GM19035 (cell line): Measurements from ENCODE around the gene THTPA.

Experiments used
- ATAC-seq: cut with Tn5 transposase; IDR thresholded peaks from one replicate; pipeline ENCODE4 v1.9.1; 2021; ENCODE audit not compliant: unreplicated experiment

THTPA gene

GRCh38 chr14:23551266-23552028 lies 4.6 kb upstream of the THTPA start, which contains the start of gene ZFHX2:
Gene ZFHX2 (minus strand): TSS chr14:23551765. CDS start chr14:23535325, 16,440 bp downstream.
- ATAC-seq, result peak; percentile 47

DNA sequence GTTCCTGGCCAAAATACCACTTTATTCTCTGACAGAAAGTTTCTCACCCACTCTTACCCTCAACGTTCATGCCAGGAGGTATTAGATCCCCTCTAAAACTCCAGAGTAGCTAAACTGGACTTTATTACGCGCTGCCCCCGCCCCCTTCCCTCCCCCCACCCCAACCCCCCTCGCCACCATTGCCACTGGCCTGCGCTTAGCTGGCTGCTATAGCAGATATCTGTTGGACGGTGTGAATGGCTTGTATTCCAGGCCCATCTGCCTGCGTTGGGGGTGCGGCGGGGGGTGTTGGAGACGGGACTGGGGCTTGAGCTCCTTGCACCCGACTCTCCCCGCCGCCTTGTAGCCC lies 564 bp upstream of the THTPA start:
- no peak for ATAC-seq

DNA sequence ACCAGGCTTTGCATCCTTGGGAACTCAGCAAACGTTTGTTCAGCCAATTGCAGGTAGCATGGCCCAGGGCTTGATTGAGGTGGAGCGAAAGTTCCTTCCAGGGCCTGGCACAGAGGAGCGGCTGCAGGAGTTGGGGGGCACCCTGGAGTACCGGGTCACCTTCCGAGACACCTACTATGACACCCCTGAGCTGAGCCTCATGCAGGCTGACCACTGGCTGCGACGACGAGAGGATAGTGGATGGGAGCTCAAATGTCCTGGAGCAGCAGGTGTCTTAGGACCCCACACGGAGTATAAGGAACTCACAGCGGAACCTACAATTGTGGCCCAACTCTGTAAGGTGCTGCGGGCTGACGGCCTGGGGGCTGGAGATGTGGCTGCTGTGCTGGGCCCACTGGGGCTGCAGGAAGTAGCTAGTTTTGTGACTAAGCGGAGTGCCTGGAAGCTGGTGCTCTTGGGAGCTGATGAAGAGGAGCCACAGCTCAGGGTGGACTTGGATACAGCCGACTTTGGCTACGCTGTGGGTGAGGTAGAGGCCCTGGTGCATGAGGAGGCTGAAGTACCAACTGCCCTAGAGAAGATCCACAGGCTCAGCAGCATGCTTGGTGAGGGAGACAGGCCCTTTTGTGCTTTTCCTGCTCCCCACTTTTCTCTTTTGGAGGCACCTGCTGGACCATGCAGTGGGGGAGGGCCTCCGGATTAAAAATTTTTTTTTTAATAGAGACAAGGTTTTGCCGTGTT lies 799 bp downstream of the THTPA start:
- ATAC-seq, result no peak

- ATAC-seq, result no peak
Measured at GRCh38 chr14:23557521-23557920, 1.4 kb downstream of the THTPA start.

- no peak for ATAC-seq
Measured at GRCh38 chr14:23557946-23558345, 1.9 kb downstream of the THTPA start.

DNA sequence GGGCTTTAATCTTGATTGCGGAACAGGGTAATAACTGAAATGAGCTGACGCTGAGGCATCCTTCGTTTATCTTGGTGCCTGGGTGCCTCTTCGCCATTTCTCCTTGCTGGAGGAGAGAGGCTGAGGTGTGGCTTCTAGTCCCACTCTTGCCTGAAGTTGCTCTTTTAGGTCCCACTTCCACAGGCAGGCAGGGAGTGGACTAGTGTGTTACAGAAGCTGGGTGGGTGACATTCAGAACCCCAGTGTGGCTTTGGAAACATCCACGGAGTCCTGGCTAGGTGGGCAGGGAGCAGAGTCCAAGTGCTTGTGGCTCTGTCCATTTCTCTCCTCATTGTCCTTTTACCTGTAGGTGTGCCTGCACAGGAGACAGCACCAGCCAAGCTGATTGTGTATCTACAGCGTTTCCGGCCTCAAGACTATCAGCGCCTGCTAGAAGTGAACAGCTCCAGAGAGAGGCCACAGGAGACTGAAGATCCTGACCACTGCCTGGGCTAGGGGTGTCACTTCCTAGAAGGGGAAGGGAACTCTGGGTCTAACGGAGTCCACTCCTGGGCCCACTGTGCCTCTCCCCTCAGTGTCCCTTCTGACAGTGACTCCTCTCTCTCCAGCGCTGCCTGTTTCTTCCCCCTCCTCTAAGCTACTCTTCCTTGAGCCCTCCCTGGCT lies 2.4 kb downstream of the THTPA start:
- ATAC-seq, result no peak

DNA sequence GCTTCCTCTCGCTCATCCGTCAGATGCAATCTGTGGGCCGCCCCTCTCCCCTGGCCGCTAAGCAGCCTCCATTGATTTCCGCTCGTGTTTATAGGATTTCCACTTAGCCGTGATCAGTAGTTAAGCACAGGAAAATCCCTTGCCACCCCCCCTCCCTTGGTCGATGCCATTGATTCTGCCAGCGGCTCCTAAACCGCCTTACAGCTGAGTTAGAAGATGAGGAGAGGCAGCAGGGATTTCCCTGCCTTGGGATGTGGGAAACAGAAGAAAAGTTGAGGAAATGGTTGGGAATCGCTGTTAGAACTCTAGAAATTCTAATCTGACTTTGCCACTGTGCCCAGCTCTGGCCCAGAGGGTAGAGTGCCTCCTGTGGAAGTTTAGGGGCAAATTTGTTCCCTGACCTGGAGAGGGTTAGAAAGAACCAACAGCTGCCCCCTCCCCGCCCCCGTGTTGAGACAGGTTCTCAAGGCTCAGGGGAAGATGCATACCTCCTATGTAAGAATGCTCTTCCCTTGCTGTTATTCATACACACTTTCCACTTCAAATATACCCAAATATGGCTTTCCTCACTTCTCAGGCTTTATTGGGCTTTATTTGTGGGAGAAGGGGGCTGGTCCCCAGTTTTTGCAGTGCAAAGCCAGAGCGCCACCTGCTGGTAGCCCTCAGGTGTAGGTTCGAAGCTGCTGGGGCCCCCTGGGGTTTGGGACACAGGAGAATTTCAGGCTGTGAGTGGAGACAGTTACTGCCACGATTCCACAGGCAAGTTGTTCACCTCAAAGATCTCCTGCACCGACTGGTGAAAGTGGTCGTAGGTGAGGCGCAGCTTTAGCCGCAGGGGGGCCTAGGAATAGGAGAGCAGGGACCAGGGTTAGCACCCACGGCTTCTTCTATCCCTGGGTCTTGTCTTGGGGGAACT lies 3.2 kb downstream of the THTPA start:
- ATAC-seq, result no peak

GRCh38 chr14:23559926-23560520 lies 4.0 kb downstream of the THTPA start:
- ATAC-seq, result no peak

GRCh38 chr14:23561259-23561658 lies 5.2 kb downstream of the THTPA start:
- ATAC-seq, result no peak

- ATAC-seq, result no peak
Measured at GRCh38 chr14:23561873-23562821, 6.1 kb downstream of the THTPA start.

GRCh38 chr14:23562822-23563472 lies 6.9 kb downstream of the THTPA start:
- no peak for ATAC-seq

DNA sequence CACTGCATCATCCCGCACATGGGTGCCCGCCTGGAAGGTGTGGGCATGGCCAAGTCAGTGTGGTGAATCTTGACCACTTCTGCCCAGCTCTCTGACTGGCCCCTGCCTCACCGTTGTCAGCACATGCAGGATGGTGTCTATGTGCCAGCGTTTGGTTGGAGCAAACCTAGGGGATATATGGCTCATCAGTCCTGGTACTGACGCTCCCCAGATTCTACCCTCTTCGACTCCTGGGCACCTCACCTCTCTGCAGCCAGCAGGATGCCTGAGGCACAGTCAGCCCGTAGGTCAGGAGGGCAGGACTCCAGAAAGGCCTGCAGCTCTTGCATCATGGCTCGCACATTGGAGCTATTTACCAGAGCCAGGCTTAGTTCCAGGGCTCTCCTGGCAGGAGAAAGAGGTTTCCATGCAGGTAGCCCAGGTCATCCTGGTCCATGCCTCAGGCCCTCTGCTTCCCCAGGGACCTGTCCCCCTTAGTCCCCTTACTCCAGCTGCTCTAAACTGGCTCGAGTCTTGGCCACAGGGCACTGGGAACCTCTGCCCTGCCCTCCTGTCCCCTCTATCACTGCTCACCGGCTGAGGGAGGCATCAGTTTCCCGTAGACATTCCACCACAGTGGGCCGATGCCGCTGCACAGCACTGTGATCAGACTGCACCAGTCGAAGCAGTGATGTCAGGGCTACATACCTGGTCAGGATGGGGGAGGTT lies 7.6 kb downstream of the THTPA start:
- ATAC-seq, result no peak

DNA sequence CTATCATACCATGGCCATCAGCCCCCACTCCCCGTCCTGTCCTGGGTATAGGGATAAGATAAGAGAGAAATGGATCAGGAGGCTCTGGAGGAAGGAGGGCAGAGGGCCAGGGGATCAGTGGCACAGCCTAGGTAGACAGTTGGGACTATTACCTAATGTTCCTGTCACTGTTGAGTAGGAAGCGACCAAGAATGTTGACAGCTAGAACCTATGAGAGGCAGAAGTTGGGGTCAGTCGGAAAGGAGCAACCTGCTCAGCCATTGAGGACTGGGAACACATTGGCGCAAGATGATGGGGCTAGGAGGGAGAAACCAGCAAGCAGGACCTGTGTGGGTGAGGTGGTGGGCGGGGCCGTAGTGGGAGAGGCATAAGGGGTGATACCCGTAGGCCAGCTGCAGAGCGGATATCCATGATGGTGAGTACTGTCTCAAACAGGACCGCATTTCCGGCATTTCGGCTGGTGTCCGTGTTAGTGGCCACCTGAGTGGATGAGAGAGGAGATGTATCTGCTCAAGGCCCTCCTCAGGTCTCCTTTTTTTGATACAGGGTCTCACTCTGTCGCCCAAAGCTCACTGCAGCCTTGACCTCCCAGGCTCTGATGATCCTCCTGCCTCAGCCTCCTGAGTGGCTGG lies 8.2 kb downstream of the THTPA start:
- no peak for ATAC-seq

DNA sequence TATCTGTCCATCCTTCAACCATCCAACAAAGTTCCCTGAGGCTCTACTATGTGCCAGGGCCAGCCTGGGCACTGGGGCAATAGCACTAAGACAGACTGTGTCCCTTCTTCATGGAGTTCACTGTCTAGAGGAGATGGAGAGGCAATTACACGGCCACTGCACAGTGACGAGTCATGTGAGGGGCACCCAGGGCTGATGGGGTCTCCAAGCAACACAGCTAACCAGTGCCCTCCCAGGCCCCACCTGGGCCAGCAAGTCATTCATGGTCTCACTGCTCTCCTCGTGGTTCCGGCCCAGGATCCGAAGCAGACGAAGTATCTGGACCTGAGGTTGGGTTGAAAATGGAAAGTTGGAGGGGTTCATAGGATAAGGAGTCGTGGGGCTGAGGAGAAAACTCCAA lies 8.8 kb downstream of the THTPA start:
- no peak for ATAC-seq

- ATAC-seq, result no peak
Measured at GRCh38 chr14:23565626-23566025, 9.6 kb downstream of the THTPA start.

DNA sequence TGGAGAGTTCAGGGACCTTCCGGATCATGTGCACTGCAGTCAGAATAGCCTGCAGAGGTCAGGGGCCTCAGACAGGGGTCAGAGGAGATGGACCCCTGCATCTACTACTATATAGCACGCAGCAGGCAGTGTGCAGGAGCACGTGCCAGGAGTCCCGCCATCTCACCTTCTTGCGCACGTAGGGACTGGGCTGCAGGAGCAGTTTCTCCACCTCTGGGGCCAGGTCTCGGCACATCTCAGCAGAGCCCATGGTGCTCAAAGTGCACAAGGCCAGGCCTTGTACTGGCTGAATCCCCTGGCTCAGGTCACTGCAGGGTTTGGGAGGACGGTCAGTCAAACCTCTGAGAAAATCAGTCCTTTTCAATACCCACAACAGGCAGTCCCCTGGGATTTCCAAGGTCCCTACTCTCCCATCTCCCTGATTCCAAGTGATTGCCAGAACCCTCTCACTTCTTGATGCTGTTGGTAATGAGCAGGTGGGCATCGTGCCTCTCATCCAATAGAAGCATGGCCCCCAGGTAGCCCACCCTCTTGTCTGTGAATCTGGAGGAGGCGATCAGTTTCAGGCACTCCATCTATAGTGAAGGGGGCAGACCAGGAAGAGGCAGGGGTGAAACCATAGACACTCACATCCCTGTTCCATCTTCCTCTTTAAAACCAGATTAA lies 10.2 kb downstream of the THTPA start:
- no peak for ATAC-seq

DNA sequence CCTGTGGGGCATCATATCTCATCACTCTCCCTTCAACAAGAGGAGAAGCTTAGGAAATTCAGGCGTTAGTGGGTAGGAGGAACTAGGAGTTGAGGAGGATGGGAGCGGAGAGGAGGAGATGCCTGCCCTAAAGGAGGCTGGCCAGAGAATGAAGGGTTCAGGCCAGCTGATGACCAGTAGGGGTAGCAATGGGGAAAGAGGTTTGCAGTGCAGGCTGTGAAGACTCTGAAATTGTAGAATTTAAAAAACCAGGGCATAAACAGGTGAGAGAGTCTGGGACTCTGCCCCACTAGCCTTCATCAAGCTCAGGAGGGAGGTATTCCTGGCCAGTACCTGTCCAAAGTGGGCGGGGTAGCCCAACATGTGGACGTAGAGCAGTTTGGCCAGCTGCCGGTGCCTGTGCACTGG lies 10.7 kb downstream of the THTPA start:
- ATAC-seq, result peak; percentile 7
